T follicular helper cell (primary cell): ENCODE results near the gene UBLCP1.
"Not testable (repeated sequence)": the region's sequence is repeated elsewhere in the genome, so short reads cannot be mapped to it uniquely, and the experiment has no call there.

Source experiments
- DNase-seq: peaks from one replicate; pipeline ENCODE4 v3.0.0-alpha.2; 2020; ENCODE audit warnings: low read depth

Gene UBLCP1

GRCh38 chr5:159252195-159252594 lies 10.9 kb upstream of the UBLCP1 start:
- no peak for DNase-seq

DNA sequence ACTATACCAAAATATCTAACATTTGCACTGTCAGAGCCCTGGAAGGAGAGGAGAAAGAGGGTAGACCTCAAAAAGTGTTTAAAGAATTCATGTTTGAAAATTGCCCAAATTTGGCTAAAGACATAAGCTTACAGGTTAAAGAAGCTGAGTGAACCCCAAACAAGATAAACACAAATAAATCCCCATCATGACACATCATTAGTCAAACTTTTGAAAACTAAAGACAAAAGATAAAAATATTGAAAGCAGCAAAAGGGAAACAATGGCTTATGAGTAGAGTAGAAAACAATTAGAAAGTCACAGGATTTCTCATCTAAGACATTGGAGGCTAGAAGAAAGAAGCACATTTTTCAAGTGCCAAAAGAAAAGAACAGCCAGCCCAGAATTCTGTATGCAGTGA lies 6.1 kb upstream of the UBLCP1 start:
- no peak for DNase-seq

DNA sequence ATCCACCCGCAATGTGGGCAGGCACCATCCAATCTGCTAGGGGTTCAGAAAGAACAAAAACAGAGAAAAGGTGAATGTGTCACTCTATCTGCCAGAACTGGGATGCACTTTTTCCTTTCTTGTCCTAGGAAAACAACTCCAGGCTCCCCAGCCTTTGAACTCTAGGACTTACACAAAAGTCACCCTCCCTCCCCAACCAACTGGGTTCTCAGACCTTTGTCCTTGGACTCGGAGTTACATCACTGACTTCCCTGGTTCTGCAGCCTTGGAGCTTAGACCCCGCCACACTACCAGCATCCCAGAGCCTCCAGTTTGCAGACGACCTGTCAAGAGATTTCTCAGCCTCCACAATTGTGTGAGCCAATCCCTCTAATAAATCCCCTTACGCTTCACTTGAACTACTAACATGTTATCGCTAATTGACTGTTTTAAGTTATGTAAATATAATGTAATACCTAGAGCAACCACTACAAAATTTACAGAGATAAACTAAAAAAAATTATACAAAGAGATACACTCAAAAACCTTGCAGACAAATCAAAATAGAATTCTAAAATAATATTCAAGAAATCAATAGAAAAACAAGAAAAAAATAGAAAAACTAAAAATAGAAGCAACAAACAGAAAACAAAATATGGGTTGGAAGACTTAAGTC lies 5.3 kb upstream of the UBLCP1 start:
- no peak for DNase-seq

DNA sequence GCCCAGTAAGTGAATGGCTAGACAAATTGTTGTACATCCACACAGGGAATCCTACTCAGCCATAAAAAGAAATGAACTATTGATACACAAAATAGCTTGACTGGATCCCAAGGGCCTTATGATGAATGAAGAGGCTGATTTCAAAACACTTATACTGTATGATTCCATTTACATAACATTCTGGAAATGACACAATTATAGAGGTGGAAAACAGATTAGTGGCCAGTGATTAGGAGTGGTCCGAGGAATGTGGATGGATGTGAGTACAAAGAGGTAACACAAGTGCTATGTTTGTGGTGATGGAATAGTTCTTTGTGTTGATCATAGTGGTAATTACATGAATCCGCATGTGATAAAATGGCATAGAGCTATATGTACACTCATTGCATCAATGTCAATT lies 4.7 kb upstream of the UBLCP1 start:
- no peak for DNase-seq

DNA sequence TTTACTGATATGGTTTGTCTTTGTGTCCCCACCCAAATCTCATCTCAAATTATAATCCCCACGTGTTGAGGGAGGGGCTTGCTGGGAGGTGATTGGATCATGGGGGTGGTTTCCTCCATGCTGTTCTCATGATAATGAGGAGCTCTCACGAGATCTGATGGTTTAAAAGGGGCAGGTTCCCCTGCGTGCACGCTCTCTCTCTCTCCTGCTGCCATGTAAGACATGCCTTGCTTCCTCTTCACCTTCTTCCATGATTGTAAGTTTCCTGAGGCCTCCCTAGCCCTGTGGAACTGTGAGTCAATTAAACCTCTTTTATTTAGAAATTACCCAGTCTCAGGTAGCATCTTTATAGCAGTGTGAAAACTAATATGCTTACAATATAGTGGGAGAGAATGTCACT lies 2.9 kb upstream of the UBLCP1 start:
- DNase-seq, result not testable (repeated sequence)

DNA sequence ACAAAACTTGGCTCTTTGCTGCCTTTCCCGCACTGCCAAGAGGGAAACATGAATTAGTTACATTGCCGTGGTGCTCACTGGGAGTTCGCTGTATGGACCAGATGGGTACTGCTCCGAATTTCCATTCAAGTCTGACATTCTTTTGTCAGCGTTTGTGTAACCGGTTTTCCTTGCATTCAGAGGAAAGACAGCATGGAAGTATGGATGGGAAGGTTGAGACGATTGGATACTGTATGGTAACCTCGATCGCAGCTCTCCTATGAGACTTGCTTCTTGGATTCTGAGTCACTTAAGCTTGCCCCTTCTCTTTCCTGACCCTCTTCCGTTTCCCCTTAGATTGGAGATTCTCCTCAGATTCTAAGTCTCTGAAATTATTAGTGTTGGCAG lies 625 bp upstream of the UBLCP1 start:
- DNase-seq, result no peak

GRCh38 chr5:159263569-159263905 lies 447 bp downstream of the UBLCP1 start:
- DNase-seq, result peak; percentile 10

- not testable (repeated sequence) for DNase-seq
These were observed 3.7 kb downstream of the UBLCP1 start for GRCh38 chr5:159266764-159267163.

- DNase-seq, result no peak
These were observed 6.6 kb downstream of the UBLCP1 start for GRCh38 chr5:159269723-159270122.

DNA sequence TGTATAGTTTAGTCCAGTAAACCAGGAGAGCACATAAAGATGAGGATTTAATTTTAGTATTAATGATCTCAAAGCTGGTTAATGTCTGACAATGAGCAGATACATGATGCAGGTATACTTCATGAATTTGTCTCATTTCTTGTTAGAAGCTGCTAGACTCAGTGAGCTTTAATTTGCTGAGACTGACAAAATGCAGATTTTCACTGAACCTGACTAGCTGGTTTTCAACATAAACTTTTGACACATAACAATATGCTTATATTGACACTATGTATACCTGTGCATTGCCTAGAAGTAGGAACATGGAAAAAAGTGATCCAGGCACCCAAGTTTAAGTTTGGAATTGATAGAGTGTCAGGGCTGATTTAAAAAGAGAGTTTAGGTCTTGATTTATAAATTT lies 10.8 kb downstream of the UBLCP1 start:
- DNase-seq, result no peak

GRCh38 chr5:159274676-159275075 lies 11.6 kb downstream of the UBLCP1 start:
- DNase-seq, result no peak

GRCh38 chr5:159286420-159287035 lies 23.4 kb downstream of the UBLCP1 start:
- no peak for DNase-seq

DNA sequence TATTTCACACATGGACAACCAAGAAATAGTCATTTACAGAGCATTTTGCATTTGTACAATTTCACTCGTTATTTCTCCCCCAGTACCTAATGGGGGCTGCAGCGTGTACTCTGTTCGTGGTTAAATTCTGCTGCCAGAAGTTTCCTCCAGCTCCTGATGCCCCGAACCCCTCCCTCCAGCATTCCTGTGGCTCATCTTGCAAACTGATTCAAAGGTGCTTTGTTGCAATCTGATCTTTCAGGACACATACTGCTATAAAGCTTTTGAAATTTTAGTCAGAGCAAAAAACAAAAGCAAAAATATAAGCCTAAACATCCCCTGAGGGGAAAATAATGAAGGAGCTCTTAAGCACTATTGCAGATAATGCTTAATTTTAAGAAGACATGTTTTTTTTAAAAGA lies 27.7 kb downstream of the UBLCP1 start:
- no peak for DNase-seq

GRCh38 chr5:159294921-159295320 lies 31.8 kb downstream of the UBLCP1 start:
- DNase-seq, result no peak

DNA sequence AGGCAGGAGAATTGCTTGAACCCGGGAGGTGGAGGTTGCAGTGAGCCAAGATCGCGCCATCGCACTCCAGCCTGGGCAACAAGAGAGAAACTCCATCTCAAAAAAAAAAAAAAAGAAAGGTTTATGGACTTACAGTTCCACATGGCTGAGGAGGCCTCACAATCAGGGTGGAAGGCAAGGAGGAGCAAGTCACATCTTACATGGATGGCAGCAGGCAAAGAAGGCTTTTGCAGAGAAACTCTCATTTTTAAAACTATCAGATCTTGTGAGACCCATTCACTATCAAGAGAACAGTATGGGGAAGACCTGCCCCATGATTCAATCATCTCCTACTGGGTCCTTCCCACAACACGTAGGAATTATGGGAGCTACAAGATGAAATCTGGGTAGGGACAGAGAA lies 34.2 kb downstream of the UBLCP1 start:
- not testable (repeated sequence) for DNase-seq

DNA sequence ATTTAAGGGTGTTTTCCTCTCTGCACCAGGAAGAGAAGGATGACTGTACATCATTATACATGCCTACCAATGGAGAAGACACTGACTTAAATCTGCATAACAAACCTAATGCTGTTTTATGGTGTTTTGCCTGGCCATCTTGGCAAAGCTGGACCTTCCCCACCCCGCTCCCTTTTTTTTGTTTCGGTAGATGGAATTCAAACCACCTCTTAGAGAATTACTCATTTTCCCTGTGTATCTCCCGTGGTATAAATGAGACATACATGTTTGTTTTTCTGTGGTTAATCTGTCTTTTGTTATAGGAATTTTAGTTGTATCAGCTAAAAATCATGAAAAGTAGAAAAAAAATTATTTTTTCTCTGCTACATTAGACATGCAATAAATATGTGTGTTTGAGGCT lies 38.4 kb downstream of the UBLCP1 start:
- no peak for DNase-seq

GRCh38 chr5:159301929-159302860 lies 39.1 kb downstream of the UBLCP1 start:
- DNase-seq, result not testable (repeated sequence)

GRCh38 chr5:159303286-159303685 lies 40.2 kb downstream of the UBLCP1 start:
- DNase-seq, result no peak

DNA sequence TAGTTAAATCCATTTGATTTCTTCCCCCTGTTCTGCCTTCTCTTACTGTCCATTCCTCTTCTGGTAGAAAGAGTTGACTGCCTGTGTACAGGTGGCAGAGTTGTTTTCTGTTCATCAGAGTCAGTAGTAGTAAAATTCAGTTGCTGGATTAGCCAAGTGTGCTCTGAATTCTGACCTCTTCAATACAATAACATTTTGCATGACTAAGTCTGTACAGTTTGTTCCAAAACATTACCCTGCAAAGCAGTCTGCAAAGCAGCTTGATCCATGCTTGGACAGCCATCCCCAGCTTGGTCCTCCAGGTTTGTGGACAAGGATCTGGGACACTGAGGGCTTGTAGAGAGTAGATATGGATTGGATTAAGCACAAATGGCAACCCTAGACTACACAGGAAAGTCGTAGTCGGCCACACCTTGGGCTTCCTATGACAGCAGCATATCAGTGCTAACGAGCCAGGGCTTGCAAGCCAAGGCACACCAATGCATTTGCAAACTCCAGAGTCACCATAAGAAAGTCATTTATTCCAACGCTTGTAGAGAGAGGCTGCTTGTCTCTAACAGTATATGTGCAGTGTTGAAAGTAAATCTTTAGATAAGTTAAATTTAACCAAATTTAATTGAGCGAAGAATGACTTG lies 42.0 kb downstream of the UBLCP1 start:
- no peak for DNase-seq

DNA sequence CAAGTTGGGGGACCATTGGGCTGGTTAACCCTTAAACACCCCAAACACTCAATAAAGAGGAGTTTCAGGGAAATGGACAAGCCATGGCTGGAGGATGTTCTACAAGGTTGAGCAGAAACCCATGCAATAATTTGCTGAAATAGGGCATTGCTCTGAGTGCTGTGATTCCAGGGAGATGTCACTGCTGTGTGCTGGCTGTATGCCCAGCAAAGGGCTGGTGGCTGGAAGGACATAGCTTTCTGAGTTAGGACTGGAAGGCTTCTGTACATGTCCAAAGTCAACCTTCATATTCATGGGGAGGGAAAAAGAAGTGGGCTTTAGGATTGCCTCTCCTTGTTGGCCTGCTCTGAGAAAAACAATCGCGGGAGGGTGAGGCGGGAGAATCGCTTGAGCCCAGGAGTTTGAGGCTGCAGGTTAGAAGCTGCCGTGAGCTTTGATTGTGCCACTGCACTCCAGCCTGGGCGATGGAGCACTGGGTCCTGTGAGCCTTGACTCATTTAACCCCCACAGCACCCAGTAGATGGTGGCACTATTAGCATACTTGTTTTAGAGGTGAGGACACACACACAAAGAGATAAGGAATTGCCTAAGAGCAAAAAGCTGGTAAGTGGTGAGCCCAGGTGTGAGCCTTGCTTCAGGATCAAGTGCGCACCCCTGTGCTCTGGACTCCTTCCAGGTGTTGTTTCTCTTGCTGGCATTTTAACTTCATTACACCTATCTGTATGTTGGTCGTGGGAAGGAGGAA lies 46.8 kb downstream of the UBLCP1 start:
- no peak for DNase-seq

DNA sequence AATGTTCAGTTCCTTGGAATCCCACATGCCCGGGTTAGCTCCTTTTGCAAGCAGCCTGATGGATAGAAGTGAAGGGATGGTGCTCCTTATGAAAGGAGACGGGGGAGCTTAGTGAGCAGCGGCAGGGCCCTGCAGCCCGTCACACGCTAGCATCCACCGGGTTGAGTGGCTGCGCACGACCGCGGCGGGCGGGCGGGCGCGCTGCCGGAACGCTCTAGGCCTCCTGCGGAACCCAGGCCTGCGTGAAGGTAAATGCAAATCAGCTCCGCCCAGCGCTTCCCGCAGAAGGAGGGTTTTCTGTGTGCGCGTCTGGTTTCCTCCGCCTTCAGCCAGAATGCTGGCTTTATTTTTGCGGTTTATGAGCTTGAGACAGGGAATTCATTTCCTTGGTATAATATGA lies 47.4 kb downstream of the UBLCP1 start:
- peak; percentile 1 for DNase-seq

- DNase-seq, result no peak
These were observed 48.0 kb downstream of the UBLCP1 start for GRCh38 chr5:159311063-159311462.
